Astrocyte of the spinal cord (primary cell): ENCODE data around the gene SH3D21.

Experiments
- DNase-seq: peaks from one replicate; pipeline ENCODE4 v3.0.0; 2011; ENCODE audit warnings: low read depth, low spot score
- H3K4me3 ChIP-seq: 2 replicates; pipeline ENCODE4 v1.5.1; 2011; ENCODE audit warnings: low read depth, mild to moderate bottlenecking, low read length, moderate library complexity
- CTCF ChIP-seq: IDR thresholded peaks from 2 replicates; pipeline ENCODE4 v1.5.1; 2012; ENCODE audit warnings: low read depth, mild to moderate bottlenecking, low read length, inconsistent platforms
- in situ Hi-C: cut with HindIII; loops from 2 replicates; pipeline ENCODE4 v1.10.0; 2017; ENCODE audit warnings: low sequenced_read_pairs

The SH3D21 gene

DNA sequence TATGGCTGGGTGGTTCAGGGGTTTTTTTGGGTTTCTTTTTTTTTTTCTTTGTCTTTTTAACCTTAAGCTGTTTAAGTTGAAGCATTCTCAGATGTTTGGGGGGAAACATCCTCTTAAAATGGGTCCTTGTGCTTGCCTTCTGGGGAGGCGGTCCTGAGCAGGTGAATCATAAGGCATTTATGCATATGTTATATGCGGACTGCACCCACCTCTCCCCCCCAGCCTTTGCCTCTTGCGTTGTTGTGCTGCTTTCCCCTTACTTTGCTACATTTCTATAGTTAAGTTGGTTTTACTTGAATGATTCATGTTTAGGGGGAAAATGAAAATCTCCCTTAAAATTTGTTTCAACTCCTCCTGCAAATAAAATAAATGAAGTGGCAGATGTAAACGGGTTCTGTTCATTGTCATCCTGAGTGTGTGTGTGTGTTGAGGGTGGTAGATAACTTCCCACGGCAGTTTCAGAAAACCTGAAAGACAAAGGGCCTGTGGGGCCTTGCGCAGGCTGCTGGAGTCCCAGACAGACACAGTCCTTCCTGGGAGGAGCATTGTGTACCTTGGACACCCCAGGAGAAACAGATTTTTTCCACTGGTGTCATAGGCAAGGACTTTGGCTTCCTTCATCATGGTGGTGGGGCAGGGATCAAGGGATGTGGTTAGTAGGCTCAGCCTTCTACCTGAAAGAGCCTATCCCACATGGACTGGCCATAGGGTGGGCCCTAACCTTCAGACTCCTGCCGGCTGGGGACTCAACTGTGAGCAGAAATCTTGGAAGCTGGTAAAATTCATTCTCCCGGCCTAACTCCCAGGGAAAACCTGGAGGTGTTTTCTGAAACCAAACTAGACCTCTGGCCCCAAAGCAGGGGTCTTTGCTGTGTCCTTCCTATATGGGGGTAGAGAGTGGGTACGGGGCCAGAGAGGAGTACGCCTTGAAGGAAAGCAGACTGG, 926 bp upstream of the SH3D21 start:
- DNase-seq: no peak
- TF ChIP-seq CTCF: no peak
- in situ Hi-C loops: no loop called here
- no peak overlapping the region for H3K4me3 ChIP-seq

DNA sequence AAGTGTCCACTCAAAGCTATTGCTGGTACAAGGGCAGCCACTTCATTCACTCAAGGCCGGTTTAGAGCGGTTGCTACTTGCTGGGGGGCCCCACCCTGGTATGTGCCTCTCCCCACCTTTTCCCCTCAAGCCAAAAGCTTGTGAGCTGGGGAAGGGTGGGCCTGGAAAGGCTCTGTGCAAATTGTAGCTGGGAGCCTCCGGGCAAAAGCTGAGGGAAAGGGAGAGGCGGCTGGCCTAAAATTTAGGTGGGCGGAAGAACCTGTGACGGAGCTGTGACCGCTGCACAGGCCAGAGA, 306 bp upstream of the SH3D21 start:
- no peak for DNase-seq
- in situ Hi-C loops: no loop called here
- TF ChIP-seq CTCF: no peak
- no peak overlapping the region for H3K4me3 ChIP-seq

DNA sequence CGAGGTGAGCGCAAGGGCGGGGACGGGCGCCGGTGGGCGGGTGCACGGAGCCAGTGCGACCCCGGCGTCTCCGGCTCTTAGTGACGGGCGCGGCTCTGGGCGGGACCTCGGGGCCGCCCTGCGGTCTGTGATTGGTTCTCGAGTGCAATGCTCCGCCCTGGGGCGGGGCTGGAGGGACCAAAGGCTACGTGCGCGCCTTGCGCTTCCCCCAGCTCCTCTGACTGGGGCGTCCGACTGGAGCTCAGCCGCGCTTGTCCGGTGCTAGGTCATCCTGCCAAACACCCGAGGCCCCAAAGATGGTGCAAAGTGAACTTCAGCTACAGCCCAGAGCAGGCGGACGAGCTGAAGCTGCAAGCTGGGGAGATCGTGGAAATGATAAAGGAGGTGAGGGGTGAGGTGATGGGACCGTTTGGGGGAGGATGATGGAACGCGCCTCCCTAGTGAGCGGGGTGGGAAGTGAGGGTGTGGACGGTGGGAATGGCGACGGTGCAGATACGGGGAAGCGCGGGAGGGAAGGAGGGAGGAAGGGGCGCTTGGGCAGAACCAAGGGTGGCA, 811 bp downstream of the SH3D21 start:
- DNase-seq: peak; percentile 93
- peak overlapping the region; percentile 66 for H3K4me3 ChIP-seq
- in situ Hi-C loops: no loop called here
- no peak for TF ChIP-seq CTCF

- in situ Hi-C loops: no loop called here
- peak overlapping the region; percentile 66 for H3K4me3 ChIP-seq
- no peak for TF ChIP-seq CTCF
- DNase-seq: no peak
These were observed 1.6 kb downstream of the SH3D21 start for GRCh38 chr1:36307601-36308330.

GRCh38 chr1:36309397-36309796, 3.2 kb downstream of the SH3D21 start:
- no peak overlapping the region for H3K4me3 ChIP-seq
- no peak for TF ChIP-seq CTCF
- DNase-seq: no peak
- in situ Hi-C loops: no loop called here

DNA sequence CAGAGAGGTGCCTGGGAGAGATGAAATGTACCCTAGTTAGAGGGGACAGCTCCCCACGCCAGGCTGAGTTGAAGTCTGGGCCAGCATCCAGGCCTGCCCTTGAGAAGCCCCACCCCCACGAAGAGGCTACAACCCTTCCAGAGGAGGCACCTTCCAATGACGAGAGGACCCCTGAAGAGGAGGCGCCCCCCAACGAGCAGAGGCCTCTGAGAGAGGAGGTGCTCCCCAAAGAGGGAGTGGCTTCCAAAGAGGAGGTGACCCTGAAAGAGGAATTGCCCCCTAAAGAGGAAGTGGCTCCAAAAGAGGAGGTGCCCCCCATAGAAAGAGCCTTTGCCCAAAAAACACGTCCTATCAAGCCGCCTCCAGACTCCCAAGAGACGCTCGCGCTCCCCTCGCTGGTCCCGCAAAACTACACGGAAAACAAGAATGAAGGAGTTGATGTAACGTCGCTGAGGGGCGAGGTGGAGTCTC, 14.2 kb downstream of the SH3D21 start:
- in situ Hi-C loops: no loop called here
- peak overlapping the region; percentile 2 for H3K4me3 ChIP-seq
- no peak for DNase-seq
- no peak for TF ChIP-seq CTCF
